Activated CD8-positive, alpha-beta T cell treated with anti-CD3 and anti-CD28 coated beads, Interleukin-2, amount 10 ng/mL, durations not matched to agents 7 days and 5 days (primary cell): ENCODE measurements around the gene LRRC8A. TPM values are rescaled to one million over a fixed set of nuclear protein-coding genes. Genes with fewer than 3 reads are reported as not detected.

Experiments
- ATAC-seq: fragments of 150-1000 bp; cut with Tn5 transposase; one replicate; pipeline ENCODE4 v1.10.0; 2021; ENCODE audit warnings: moderate library complexity
- CTCF ChIA-PET: fragments of 350-600 bp; sonication (Branson Sonifier 250); formaldehyde crosslinking; loops from one replicate; lab custom pipeline; 2021; ENCODE audit warnings: antibody characterized with exemption; lab: Charles Lee
- POLR2A ChIA-PET: fragments of 350-600 bp; sonication (Branson Sonifier 250); formaldehyde crosslinking; loops from one replicate; lab custom pipeline; 2021; ENCODE audit warnings: antibody characterized with exemption; lab: Charles Lee
- DNase-seq: peaks from one replicate; pipeline ENCODE4 v3.0.0-alpha.2; 2020
- H3K27ac Mint-ChIP-seq: one replicate; pipeline ENCODE4 v1.8.0; 2021; ENCODE audit warnings: mild to moderate bottlenecking, mixed read lengths
- H3K27me3 Mint-ChIP-seq: one replicate; pipeline ENCODE4 v1.8.0; 2021; ENCODE audit warnings: low read depth, mixed read lengths
- H3K36me3 Mint-ChIP-seq: one replicate; pipeline ENCODE4 v1.8.0; 2021; ENCODE audit warnings: low read depth, mixed read lengths
- H3K4me1 Mint-ChIP-seq: one replicate; pipeline ENCODE4 v1.8.0; 2021; ENCODE audit warnings: low read depth, mixed read lengths
- H3K4me3 Mint-ChIP-seq: one replicate; pipeline ENCODE4 v1.8.0; 2021; ENCODE audit warnings: mild to moderate bottlenecking, mixed read lengths
- H3K9me3 Mint-ChIP-seq: one replicate; pipeline ENCODE4 v1.8.0; 2022; ENCODE audit warnings: mixed read lengths; ENCODE audit not compliant: insufficient read depth
- total RNA-seq, 2 experiments: library from RNA; stranded (reverse); gene quantifications; one replicate each; pipeline ENCODE4 v1.2.3, GENCODE V29; 2021

LRRC8A gene
- total RNA-seq, 2 experiments from 2014 or later: 26.1 to 27.2 TPM

DNA sequence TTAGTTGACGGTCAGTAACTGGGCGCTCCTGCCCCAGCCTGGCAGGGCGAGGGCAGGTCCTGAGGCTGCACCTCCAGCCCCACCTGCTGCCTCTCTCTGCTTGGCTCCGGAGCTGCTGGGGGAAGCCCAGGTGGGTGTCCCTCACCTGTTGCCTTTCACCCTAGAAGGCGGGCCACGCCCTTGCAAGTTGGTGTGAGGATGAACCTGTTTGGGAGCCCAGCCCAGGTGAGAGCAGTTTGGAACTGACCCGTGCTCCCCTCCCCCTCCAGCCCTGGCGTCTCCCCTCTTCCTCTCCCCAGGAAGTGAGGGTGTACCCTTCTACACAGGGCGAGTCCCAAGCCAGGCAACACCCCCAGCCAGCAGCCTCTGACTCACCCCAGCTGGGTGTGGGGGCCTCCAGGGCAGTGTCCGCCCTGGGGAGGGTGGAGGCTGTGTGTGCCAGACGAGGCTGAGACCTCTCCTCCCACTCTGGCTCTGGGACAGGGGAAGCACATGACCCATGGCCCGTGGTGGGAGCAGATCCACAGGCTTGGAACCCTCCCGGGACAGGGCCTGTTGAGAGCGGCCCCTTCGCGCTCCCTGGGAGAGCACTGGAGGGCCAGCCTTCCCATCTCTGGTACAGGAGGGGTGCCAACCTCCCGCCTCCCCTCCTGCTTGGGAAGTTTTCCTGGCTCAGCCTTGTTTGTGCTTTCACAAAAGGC is 10.4 kb downstream of the LRRC8A start:
- H3K4me1 Mint-ChIP-seq: peaks cover 55% of the 10 kb centered on the region
- ChIA-PET CTCF (no interaction called here), POLR2A (no interaction called here)
- H3K27ac Mint-ChIP-seq: peak overlapping the region; percentile 52
- H3K36me3 Mint-ChIP-seq: peaks cover 52% of the 10 kb centered on the region
- peak; percentile 73 for ATAC-seq
- peak; percentile 37 for DNase-seq
- H3K9me3 Mint-ChIP-seq: no peaks in the 10 kb centered on the region
- no peaks in the 10 kb centered on the region for H3K27me3 Mint-ChIP-seq
- no peak overlapping the region for H3K4me3 Mint-ChIP-seq

DNA sequence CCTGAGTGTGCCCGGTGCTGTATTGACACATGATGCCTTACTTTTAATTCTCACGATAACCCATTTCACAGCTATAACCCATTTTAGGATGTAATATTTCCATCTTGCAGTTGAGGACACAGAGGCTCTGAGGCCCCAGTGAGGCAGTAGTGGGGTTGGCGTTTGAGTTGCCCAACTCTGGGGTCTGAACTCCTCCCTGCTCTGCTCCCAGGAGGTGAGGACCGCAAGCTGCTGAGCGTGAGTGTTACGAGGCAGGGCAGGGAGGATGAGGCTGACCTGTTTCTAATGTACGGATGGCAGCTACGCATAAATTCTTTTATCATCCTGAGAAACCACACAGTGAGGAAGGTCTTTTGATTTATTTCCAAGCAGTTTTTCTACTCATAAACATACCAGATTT is 11.4 kb downstream of the LRRC8A start:
- DNase-seq: no peak
- CTCF ChIA-PET: interaction anchor here (1.0 kb wide), 1 partner anchor 112 kb away, joined by 3 read pairs; no protein-coding TSS in a partner anchor
- Mint-ChIP-seq H3K4me3 (no peak overlapping the region), H3K9me3 (no peaks in the 10 kb centered on the region), H3K4me1 (peaks cover 60% of the 10 kb centered on the region), H3K36me3 (peaks cover 49% of the 10 kb centered on the region), H3K27ac (peak overlapping the region; percentile 28), H3K27me3 (no peaks in the 10 kb centered on the region)
- POLR2A ChIA-PET: no interaction called here
- no peak for ATAC-seq

DNA sequence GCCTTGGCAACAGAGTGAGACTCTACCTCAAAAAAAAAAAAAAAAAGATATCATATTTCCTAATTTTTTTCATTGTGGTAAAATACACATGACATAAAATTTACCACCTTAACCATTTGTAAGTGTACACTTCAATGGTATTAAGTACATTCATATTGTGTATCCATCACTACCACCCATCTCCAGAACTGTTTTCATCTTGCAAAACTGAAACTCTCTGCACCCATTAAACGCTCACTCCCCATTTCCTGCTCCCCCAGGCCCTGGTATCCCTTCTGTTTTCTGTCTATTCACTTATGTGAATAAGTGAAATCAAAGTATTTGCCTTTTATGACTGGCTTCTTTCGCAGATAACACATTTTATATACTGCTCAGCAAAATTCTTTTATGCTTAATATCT is 12.8 kb downstream of the LRRC8A start:
- Mint-ChIP-seq H3K27ac (peak overlapping the region; percentile 50), H3K4me1 (peaks cover 65% of the 10 kb centered on the region), H3K36me3 (peaks cover 44% of the 10 kb centered on the region), H3K4me3 (no peak overlapping the region), H3K27me3 (no peaks in the 10 kb centered on the region), H3K9me3 (no peaks in the 10 kb centered on the region)
- ATAC-seq (no peak), DNase-seq (no peak)
- CTCF ChIA-PET: interaction anchor here (1.1 kb wide), 1 partner anchor 33 kb away, joined by 3 read pairs; no protein-coding TSS in a partner anchor
- POLR2A ChIA-PET: no interaction called here

DNA sequence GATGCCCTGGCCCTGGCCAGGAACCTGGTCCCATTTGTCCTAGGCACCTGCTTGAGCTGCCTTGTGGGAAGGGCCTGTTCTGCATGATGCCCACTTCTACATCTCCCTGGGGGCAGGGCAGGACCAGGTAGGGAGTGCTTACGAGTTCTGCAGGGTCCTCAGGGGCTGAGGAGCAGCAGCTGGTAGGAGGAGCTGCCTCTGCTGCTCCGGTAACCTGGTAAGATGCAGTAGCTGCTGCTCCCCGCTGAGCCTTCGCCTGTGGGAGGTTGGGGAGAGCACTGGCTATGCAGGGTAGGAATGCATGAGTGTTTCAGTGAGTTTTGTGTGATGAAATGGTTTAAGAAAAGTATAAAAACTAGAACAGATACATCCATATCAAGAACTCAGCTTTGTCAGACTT is 13.6 kb downstream of the LRRC8A start:
- Mint-ChIP-seq H3K4me1 (peaks cover 73% of the 10 kb centered on the region), H3K4me3 (no peak overlapping the region)
- CTCF ChIA-PET: interaction anchor here (1.1 kb wide), 1 partner anchor 33 kb away, joined by 3 read pairs; no protein-coding TSS in a partner anchor

DNA sequence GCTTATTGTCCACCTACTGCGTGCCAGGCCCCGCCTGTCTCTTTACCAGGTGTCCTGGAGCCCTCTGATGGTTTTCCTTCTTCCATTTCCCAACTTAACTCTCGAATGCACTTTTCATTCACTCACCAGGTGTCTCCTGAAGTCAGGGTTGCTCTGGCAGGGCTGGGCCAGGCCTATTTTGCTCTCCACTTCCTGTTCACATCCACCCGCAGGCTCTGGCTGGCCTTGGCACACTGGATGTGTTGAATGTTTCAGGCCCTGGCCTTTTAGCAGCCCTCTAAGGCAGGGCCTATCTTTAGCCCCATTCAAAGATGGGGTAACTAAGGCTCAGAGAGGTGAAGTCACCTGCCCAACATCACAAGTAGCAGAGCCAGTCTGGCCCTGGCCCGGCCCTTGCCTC is 16.4 kb downstream of the LRRC8A start:
- no peak for ATAC-seq
- ChIA-PET POLR2A (no interaction called here), CTCF (interaction anchor here (1.1 to 1.4 kb wide), 2 partner anchors 17 to 21 kb away, joined by 3 to 4 read pairs; partner anchors contain the start of gene KYAT1)
- Mint-ChIP-seq H3K9me3 (no peaks in the 10 kb centered on the region), H3K4me3 (peak overlapping the region; percentile 16), H3K4me1 (peaks cover 83% of the 10 kb centered on the region), H3K27me3 (no peaks in the 10 kb centered on the region), H3K36me3 (peaks cover 33% of the 10 kb centered on the region), H3K27ac (peak overlapping the region; percentile 93)
- DNase-seq: no peak

More for the DNA sequence above, 13.6 kb downstream of the LRRC8A start:
- Mint-ChIP-seq H3K27ac (peak overlapping the region; percentile 50), H3K36me3 (peaks cover 45% of the 10 kb centered on the region), H3K27me3 (no peaks in the 10 kb centered on the region), H3K9me3 (no peaks in the 10 kb centered on the region)
- POLR2A ChIA-PET: interaction anchor here (1.0 kb wide), 1 partner anchor 14 kb away, joined by 3 read pairs; the partner anchor contains the start of gene KYAT1
- ATAC-seq (no peak), DNase-seq (no peak)

DNA sequence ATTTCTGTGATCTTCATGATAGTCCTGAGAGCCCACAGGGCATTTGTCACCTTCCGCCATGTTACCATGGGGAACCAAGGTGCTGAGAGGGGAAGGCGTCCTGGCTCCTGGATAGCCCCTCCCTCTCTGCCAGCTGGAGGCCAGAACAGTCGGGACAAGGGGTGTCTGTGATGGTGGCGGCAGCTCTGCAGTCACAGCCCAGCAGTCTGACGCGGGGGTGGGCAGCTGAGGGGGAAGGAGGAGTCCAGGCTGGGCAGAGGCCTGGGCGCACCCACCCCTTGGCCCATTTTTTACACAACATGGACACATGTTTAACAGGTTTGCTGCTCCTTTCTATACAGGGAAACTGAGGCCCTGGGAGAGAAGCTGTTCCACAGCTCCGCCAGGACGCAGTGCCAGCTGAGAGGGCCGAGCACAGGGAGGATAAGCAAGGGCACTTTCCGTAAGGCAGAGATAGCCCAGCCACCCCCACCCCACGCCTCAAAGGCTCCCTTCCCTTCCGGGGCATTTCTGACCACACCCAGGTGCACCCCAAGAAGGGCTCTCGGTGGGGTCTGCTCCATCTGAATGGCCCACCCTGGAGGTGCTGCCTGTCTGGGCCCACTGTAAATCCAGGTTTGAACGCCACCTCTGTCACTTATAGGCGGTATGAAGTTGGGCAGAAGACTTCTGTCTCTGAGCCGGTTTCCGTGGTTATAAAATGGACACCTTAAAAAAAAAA is 17.1 kb downstream of the LRRC8A start:
- Mint-ChIP-seq H3K4me3 (peak overlapping the region; percentile 56), H3K9me3 (no peaks in the 10 kb centered on the region), H3K27ac (peak overlapping the region; percentile 93), H3K4me1 (peaks cover 84% of the 10 kb centered on the region), H3K36me3 (peaks cover 29% of the 10 kb centered on the region), H3K27me3 (no peaks in the 10 kb centered on the region)
- no peak for DNase-seq
- ChIA-PET CTCF (interaction anchor here (1.1 to 3.5 kb wide), 3 partner anchors 18 to 29 kb away, joined by 3 to 19 read pairs (median 4); partner anchors contain the start of gene KYAT1), POLR2A (no interaction called here)
- no peak for ATAC-seq

DNA sequence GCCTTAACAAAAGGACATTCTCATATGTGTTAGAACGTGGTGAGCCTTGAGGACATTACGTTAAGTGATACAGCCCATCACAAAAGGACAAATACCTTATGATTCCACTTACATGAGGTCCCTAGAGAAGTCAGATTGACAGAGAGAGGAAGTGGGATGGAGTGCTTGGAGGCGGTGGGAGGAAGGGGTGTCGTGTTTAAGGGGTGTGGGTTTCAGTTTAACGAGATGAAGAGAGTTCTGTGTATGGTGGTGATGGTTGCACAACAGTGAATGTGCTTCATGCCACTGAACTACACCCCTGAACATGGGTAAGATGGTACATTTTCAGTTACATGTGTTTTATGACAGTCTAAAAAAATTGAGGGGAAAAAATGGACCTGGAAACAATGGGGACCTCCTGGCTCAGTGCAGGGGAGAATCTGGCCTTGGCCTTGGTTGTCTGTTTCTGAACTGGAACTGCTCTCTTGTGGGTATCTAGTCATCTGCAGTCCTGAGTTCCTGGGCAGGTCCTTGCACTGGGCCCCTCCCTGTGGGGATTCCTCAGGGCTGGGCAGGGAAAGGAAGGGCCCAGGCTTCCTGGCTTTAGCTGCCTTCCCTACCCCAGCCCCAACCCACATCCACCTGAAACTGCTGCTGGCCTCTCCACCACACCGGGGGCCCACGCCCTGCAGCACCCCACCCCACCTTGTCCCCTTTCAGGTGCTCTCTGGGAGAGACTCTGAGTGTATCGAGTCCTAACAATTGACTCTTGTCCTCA is 17.8 kb downstream of the LRRC8A start:
- H3K36me3 Mint-ChIP-seq: peaks cover 26% of the 10 kb centered on the region
- peak overlapping the region; percentile 93 for H3K27ac Mint-ChIP-seq
- H3K27me3 Mint-ChIP-seq: no peaks in the 10 kb centered on the region
- H3K9me3 Mint-ChIP-seq: no peaks in the 10 kb centered on the region
- ChIA-PET CTCF (interaction anchor here (1.1 to 3.5 kb wide), 3 partner anchors 11 to 28 kb away, joined by 3 to 19 read pairs (median 3); no protein-coding TSS in a partner anchor), POLR2A (interaction anchor here (0.7 to 2.4 kb wide), 2 partner anchors 17 to 227 kb away, joined by 3 to 20 read pairs; partner anchors contain the start of genes KYAT1 and LRRC8A)
- peaks cover 82% of the 10 kb centered on the region for H3K4me1 Mint-ChIP-seq
- ATAC-seq (peak; percentile 35), DNase-seq (peak; percentile 53)
- H3K4me3 Mint-ChIP-seq: peak overlapping the region; percentile 56

DNA sequence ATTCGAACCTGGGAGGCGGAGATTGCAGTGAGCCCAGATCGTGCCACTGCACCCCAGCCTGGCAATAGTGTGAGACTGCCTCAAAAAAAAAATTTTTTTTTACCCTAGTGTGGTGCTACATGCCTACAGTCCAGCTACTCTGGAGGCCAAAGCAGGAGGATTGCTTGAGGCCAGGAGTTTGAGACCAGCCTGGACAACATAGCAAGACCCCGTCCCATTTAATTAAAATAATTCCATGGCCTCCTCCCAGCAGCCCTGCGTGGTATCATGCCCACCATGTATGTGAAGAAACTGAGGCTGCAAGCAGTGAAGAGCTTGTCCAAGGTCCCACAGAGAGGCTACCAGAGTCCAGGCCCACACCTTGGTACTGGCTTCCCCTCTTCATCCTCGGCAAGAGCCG is 19.4 kb downstream of the LRRC8A start:
- Mint-ChIP-seq H3K27ac (peak overlapping the region; percentile 93), H3K36me3 (peaks cover 19% of the 10 kb centered on the region), H3K4me1 (peaks cover 70% of the 10 kb centered on the region), H3K9me3 (no peaks in the 10 kb centered on the region), H3K27me3 (no peaks in the 10 kb centered on the region), H3K4me3 (no peak overlapping the region)
- ChIA-PET CTCF (interaction anchor here (2.2 to 3.5 kb wide), 2 partner anchors 19 to 27 kb away, joined by 7 to 19 read pairs; partner anchors contain the start of genes KYAT1 and LRRC8A), POLR2A (interaction anchor here (0.7 to 2.4 kb wide), 4 partner anchors 9 to 84 kb away, joined by 3 to 20 read pairs (median 5); partner anchors contain the start of genes ENDOG, KYAT1 and LRRC8A)
- DNase-seq (no peak), ATAC-seq (no peak)

DNA sequence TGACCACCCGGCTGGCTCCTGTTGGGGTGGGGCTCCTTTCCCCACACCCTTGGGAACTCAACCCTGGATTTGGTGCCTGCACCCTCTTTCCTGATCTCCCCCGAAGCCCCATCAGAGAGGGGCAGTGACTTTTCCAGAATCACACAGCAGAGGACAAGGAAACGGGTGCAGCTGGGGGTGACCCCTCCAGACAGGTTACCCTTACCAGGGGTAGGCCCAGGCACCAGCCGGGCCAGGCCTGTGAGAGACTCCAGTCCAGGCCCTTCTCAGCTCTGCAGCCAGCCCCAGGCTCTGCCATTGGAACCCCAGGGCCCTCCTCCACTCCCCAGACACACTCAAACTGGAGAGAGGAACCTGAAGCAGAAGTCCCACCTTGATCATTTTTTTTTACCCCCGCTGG is 19.9 kb downstream of the LRRC8A start:
- Mint-ChIP-seq H3K4me3 (peak overlapping the region; percentile 77), H3K27ac (peak overlapping the region; percentile 93), H3K9me3 (no peaks in the 10 kb centered on the region), H3K36me3 (peaks cover 22% of the 10 kb centered on the region), H3K4me1 (peaks cover 71% of the 10 kb centered on the region), H3K27me3 (no peaks in the 10 kb centered on the region)
- ATAC-seq (peak; percentile 27), DNase-seq (no peak)
- POLR2A ChIA-PET: interaction anchor here (0.7 to 2.4 kb wide), 5 partner anchors 20 to 186 kb away, joined by 3 to 20 read pairs (median 4); partner anchors contain the start of genes ENDOG, KYAT1 and LRRC8A
- CTCF ChIA-PET: interaction anchor here (2.2 to 3.5 kb wide), 2 partner anchors 20 to 26 kb away, joined by 7 to 19 read pairs; partner anchors contain the start of genes KYAT1 and LRRC8A

DNA sequence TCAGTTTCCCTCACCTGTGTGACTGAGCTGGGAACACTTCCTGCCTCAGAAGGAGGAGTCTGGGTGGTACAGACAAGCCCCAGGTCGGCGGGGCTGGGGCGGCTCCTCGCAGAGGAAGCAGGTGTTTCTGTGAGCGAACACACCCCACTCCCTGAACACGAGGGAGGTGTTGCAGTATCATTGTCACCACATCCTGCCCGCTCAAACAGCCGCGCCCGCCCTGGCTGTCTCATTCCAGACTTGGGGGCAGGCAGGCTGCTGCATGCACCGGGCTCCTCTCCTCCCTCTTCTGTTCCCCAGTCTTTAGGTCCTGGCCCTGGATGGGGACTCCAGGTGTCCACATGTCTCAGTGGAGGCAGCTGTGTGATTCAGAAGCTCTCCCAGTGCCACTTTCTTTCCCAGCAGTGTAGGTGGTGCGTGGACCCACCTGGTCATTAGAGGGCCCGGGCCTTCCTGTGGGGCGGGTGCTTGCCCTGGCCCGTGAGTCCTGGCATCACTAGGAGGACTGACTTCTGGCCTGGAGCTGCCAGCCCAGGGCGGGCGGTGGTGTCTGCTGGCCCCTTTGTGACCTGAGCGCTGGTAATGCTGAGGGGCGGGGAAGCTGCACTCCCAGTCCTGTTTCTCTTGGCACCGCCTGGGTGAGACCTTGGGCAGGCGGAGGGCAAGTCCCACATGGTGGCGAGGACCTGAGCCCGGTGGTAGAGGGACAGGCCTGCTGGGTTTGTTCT is 20.6 kb downstream of the LRRC8A start:
- peak; percentile 89 for ATAC-seq
- CTCF ChIA-PET: interaction anchor here (2.2 to 3.5 kb wide), 2 partner anchors 20 to 26 kb away, joined by 7 to 19 read pairs; partner anchors contain the start of genes KYAT1 and LRRC8A
- peak overlapping the region; percentile 77 for H3K4me3 Mint-ChIP-seq
- H3K9me3 Mint-ChIP-seq: no peaks in the 10 kb centered on the region
- H3K36me3 Mint-ChIP-seq: peaks cover 23% of the 10 kb centered on the region
- DNase-seq: peak; percentile 95
- no peaks in the 10 kb centered on the region for H3K27me3 Mint-ChIP-seq
- POLR2A ChIA-PET: interaction anchor here (1.0 to 2.4 kb wide), 4 partner anchors 20 to 185 kb away, joined by 3 to 20 read pairs (median 4); partner anchors contain the start of genes ENDOG, KYAT1 and LRRC8A
- H3K4me1 Mint-ChIP-seq: peaks cover 69% of the 10 kb centered on the region
- H3K27ac Mint-ChIP-seq: peak overlapping the region; percentile 93
